Hematopoietic multipotent progenitor cell treated with erythropoietin and hydrocortisone succinate and interleukin-3 and kit ligand, for 17 days (in vitro differentiated cells): ENCODE data around the gene RAD23A.
"Not testable (repeated sequence)": the region's sequence is repeated elsewhere in the genome, so short reads cannot be mapped to it uniquely, and the experiment has no call there.

ENCODE experiments used
- DNase-seq: peaks from one replicate; pipeline ENCODE4 v3.0.0-alpha.2; 2015; ENCODE audit warnings: low spot score

RAD23A gene

DNA sequence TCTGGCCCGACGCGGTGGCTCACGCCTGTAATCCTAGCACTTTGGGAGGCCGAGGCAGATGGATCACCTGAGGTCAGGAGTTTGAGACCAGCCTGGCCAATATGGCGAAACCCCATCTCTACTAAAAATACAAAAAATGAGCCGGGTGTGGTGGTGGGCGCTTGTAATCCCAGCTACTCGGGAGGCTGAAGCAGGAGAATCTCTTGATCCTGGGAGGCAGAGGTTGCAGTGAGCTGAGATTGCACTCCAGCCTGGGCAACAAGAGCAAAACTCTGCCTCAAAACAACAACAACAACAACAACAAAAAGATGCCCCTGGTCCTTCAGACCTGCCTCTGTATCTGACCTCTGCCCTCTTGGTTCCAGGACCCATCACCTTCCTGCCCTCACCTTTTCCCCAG lies 9.9 kb downstream of the RAD23A start:
- not testable (repeated sequence) for DNase-seq

DNA sequence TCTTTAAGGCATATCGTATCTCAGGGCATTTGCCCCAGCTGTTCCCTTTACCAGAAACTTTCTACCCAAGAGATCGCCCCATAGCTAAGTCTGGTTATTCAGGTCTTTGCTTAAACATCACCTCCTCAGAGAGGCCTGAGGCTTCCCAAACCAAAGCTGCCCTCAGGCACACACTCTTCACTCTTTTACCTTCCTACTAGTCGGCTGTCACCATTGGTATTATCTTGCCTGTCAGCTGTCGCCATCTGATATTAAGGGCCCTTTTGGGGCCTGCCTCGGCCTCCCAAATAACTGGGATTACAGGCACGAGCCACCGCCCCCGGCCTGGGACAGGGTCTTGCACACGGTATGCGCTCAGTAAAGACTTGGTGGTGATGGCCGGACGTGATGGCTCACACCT lies 10.3 kb downstream of the RAD23A start:
- no peak for DNase-seq

DNA sequence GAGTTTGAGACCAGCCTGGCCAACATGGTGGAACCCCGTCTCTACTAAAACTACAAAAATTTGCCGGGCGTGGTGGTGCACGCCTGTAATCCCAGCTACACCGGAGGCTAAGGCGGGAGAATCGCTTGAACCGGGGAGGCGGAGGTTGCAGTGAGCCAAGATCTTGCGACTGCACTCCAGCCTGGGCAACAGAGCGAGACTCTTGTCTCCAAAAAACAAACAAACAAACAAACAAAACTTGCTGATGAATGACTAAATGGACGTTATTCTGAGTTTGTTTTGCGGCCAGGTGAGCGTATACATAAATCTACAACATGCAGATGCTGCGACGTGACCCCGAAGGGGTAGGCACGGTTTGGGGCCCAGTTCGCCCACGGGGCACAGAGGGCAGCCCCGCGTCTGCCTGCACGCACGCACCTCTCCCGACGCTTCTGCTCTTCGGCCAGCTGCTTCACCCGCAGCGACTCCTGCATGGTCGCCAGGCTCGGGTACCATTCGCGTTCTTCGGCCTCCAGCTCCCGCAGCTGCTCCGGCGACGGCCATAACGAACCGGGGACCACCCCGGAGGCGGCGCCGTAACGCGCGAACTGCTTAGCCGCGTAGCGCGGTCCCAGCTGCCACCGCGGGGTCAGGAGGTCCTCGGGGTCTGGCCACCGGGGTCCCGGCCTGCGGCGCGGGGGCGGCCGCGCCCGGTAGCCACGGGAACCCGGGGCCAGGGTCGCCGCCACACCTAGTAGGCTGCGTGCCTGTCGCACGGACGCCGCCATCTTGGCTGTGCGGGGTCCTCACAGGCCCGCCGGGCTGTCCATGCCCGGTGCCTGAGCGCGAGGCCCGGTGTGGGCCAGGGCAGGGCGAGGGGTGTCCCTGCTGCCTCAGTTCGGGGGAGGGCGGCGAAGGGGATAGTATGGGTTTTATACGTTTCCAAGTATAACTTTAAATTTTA lies 11.1 kb downstream of the RAD23A start, which contains the start of gene GADD45GIP1:
TSS of gene GADD45GIP1 (minus strand) at position 778 of the 943 bp plus-strand sequence. CDS start at position 767, 11 bp downstream.
- DNase-seq: peak; percentile 79

- not testable (repeated sequence) for DNase-seq
Observed at GRCh38 chr19:12957389-12957952, 11.8 kb downstream of the RAD23A start.

DNA sequence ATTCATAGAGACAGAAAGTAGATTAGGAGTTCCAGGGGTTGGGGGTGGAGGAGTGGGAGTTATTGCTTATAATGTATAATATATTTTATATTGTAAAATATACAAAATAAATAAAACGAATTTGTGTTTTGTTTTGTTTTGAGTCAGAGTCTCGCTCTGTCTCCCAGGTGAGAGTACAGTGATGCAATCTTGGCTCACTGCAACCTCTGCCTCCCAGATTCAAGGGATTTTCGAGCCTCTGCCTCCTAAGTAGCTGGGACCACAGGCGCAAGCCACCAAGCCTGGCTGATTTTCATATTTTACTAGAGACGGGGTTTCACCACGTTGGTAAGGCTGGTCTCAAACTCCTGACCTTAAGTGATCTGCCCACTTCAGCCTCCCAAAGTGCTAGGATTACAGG lies 13.8 kb downstream of the RAD23A start:
- no peak for DNase-seq

- peak; percentile 90 for DNase-seq
Observed at GRCh38 chr19:12965017-12965811, 19.6 kb downstream of the RAD23A start.

DNA sequence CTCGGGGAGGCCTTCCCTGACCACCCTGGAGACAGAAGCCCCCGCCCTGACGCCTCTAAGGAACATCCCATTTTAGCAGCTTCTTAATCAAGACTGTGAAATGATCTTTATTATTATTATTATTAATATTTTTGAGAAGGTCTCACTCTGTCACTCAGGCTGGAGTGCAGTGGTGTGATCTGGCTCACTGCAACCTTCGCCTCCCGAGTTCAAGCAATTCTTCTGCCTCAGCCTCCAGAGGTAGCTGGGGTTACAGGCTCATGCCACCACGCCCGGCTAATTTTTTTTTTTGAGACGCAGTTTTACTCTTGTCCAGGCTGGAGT lies 20.1 kb downstream of the RAD23A start:
- no peak for DNase-seq

DNA sequence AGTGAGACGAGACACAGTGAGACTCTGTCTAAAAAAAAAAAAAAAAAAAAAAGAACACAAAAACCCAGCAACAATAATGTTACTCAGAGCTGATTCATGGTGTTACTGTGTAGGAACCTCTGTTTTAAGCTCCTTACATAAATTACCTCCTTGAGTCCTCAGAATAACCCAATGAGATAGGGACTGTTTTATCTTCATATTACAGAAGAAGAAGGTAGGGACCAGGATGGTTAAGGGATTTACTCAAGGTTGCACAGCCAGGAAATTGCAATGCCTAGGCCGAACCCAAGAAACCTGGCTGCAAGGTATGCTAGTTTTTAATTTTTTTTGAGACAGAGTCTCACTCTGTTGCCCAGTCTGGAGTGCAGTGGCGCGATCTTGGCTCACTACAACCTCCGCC lies 22.2 kb downstream of the RAD23A start:
- no peak for DNase-seq

DNA sequence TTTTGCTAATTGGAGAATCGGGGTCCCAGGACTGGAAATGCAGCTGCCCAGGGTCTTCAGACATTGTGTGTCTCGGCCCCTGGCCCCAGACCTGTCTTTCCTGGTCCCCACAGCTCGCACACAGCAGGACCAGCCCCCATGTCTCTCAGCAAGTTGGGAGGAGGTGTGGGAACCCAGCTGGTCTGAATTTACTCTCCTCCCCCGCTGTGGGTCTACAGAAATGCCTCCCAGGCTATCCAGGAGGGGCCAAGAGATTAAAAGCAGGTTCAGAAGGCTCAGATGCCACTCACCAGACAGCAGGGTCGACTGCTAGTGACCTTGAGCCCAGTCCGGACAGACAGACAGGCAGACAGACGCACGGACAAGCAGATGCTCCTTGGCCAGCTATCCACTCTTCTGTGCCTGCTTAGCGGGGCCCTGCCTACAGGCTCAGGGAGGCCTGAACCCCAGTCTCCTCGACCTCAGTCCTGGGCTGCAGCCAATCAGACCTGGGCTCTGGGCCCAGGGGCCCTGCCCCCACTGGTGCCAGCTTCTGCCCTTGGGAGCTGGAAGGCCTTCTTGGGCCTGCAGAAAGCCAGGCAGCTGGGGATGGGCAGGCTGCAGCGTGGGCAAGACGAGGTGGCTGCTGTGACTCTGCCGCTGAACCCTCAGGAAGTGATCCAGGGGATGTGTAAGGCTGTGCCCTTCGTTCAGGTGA lies 23.8 kb downstream of the RAD23A start, which contains the start of gene DAND5:
TSS of gene DAND5 (plus strand) at position 285 of the 697 bp plus-strand sequence. CDS start at position 370, 85 bp downstream.
- no peak for DNase-seq

DNA sequence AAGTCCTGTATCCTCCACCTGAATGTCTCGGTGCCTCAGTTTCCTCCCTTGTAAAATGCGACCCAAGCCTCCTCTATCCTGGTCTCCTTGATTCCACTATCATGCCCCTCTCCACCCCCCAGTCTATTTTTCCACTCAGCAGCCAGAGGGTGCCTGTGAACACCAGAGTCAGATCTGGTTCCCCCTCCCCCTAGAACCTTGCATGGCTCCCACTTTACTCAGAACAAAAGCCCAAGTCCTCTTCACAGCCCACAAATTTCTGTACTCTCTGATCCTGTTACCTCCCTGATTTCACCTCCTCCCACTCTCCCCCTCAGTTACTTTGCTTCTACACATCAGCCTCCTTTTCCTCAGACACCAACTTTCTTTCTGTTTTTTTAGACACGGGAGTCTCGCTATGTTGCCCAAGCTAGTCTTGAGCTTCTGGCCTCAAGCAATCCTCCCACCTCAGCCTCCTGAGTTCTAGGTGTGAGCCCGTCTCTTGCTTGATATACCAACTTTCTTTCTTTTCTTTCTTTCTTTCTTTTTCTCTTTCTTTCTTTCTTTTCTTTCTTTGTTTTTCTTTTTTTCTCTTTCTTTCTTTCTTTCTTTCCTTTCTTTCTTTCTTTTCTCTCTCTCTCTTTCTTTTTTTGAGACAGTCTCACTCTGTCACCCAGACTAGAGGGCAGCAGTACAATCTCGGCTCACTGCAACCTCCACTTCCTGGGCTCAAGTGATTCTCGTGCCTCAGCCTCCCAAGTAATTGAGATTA lies 24.6 kb downstream of the RAD23A start:
- DNase-seq: no peak

DNA sequence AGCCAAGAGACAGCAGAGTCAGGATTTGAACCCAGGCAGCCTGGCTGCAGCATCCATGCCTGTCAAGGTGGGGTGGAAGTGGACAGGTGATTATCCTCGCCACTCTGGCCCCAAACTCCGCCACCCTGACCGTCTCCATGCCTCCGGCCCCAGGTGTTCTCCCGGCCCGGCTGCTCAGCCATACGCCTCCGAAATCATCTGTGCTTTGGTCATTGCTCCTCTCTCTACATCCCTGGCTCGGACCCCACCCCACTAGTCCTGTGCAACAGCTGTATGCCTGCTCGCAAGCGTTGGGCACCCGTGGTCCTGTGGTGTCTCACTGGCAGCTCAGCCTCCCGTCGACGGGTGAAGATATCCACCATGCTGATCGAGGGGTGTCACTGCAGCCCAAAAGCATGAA lies 27.6 kb downstream of the RAD23A start:
- DNase-seq: no peak

GRCh38 chr19:12974301-12975220 lies 28.9 kb downstream of the RAD23A start:
- peak; percentile 68 for DNase-seq

DNA sequence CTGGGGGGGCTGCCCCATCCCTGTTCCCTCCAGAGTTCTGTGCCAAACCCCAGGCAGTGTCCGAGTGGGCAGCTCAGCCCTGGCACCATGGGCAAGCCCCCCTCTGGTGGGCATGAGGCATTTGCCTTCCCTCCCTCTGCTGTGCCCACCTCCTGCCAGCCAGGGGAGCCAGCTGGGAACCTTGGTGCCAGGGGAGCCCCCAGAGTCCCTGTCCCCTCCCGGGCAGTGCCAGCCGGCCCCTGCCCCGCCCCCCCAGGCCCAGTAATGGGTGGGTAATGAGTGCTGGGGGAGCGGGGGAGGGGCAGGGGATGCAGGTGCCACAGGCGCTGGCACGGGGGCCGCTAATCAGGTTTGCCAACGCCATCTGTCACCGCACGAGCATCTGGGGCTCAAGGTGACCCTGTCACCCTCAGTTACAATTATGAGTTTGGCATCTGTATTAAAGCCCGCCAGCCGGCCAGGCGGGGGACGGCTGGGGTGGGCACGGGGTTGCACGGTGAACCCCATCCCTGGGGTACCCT lies 29.6 kb downstream of the RAD23A start:
- no peak for DNase-seq

DNA sequence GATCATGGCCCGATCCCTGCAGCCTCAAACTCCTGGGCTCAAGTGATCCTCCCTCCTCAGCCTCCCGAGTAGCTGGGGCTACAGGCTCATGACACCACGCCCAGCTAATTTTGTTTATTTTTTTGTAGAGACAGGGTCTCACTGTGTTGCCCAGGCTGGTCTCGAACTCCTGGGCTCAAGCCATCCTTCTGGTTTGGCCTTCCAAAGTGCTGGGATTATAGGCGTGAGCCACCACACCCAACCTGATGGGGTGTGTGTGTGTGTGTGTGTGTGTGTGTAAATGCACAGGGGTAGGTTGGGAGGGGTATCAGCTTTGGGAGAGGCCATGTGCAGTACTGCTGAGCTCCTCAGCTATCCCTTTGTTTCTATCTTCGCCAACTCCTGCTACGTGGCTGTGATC lies 30.4 kb downstream of the RAD23A start:
- DNase-seq: not testable (repeated sequence)

- no peak for DNase-seq
Observed at GRCh38 chr19:12979974-12980373, 34.3 kb downstream of the RAD23A start.

- no peak for DNase-seq
Observed at GRCh38 chr19:12982648-12983047, 37.0 kb downstream of the RAD23A start.

GRCh38 chr19:12983091-12983490 lies 37.4 kb downstream of the RAD23A start:
- DNase-seq: no peak

DNA sequence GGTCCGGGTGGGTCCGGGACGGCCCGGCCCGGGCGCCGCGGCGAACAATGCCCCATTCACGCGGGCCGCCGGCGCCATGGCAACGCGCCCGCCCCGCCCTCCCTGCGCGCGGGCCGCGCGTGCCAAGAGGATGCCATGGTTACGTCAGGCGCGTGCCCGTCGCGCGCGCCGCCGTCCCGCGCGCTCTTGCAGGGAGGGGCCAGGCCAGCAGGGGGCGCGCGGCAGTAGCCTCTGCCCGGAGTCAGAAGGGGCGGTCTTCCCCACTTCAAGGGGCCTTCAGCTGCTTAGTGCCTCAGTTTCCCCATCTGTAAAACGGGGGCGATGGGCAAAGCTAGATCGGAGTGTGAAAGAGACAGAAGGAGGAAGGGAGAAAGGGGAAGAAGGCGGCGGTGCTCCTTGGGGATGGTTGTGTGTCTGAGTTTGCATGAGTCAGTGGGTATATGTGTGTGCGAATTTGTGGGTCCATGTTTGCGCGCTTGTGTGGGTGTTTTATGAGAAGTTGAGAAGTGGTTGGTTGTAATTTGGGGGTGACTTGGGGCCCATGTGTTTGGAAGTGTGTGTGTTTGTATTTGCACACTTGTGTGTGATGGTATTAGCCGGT lies 38.0 kb downstream of the RAD23A start:
- DNase-seq: peak; percentile 87

DNA sequence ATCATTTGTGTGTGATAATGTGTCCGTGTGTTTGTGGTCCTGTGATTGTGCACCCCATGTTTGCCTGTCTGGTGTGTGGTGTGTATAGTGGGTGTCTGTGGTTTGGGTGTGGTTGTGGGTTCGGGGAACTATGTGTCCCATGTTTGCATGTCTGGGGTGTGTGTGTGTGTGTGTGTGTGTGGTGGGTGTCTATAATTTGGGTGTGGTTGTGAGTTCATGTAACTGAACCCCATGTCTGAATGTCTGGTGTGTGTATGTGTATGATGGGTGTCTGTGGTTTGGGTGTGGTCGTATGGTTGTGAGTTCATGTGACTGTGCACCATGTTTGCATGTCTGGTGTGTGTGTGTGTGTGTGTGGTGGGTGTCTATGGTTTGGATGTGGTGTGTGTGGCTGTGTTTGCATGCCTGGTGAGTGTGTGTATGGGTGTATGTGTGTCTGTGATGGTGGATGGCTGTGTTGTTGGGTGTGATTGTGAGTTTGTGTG lies 38.5 kb downstream of the RAD23A start:
- no peak for DNase-seq
